Stimulated activated memory B cell treated with anti-CD40 and anti-IgM and Interleukin-4, amounts not matched to agents 10 μg/mL and 1 μg/mL and 100 μg/mL, for 72 hours (primary cell): ENCODE results near the gene TMEM179B.
"Not testable (repeated sequence)": the region's sequence is repeated elsewhere in the genome, so short reads cannot be mapped to it uniquely, and the experiment has no call there.

Source experiments
- ATAC-seq: fragments of 150-1000 bp; cut with Tn5 transposase; 2 replicates; pipeline ENCODE4 v1.10.0; 2021
- H3K27ac Mint-ChIP-seq: one replicate; pipeline ENCODE4 v1.8.0; 2022; ENCODE audit warnings: mild to moderate bottlenecking, mixed read lengths
- H3K27me3 Mint-ChIP-seq: one replicate; pipeline ENCODE4 v1.8.0; 2022; ENCODE audit warnings: mixed read lengths
- H3K36me3 Mint-ChIP-seq: one replicate; pipeline ENCODE4 v1.8.0; 2022; ENCODE audit warnings: mixed read lengths
- H3K4me1 Mint-ChIP-seq: one replicate; pipeline ENCODE4 v1.8.0; 2022; ENCODE audit warnings: mixed read lengths
- H3K4me3 Mint-ChIP-seq: one replicate; pipeline ENCODE4 v1.8.0; 2022; ENCODE audit warnings: mild to moderate bottlenecking, moderate library complexity, mixed read lengths
- H3K9me3 Mint-ChIP-seq: one replicate; pipeline ENCODE4 v1.8.0; 2022; ENCODE audit warnings: mixed read lengths

Gene TMEM179B

DNA sequence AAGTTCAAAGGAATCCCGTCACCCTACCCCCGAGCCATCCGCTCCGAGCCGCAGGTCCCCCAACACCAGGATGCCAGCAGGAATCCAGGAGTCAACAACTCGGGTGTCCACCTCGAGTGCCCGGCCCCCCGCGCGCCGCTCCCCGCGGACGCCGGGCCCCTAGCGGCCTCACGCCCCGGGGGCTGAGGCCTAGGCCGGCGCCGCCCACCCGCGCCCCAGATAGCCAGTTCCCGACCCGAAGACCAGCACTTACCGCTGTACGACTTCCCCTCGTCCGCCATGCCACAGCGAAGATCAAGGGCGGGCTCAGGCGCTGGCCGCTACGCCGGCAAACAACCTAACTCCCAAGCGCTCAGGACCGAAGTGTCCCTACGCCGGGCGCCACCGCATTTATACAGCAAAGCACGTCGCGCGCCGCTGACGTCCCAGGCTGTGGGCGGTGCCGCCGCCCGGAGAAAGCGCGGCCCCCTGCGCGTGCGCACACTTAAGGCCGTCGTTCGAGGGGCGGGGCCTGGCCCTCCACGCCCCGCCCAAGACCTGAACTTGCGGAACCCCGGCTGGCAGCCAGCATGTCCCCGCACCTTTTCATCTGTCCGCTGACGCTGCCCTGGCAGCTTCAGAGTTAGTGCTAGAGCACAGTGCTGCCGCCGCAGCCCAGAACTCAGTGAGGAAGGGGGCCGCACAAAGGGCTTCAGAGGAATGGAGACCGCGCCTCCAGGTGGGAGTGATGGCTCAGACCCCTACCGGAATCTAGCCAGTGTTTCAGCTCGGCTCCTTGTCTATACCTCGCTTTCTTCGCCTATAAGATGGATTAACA, 18.1 kb downstream of the TMEM179B start, which contains the start of gene NXF1:
Gene NXF1 (minus strand): TSS at position 365 of the 817 bp plus-strand sequence. CDS start 84 bp downstream, at position 281.
- Mint-ChIP-seq H3K27ac (peak within 1 kb of the TSS; percentile 92), H3K36me3 (peaks cover 24% of the 10 kb centered on the region), H3K9me3 (no peaks in the 10 kb centered on the region), H3K4me1 (peaks cover 38% of the 10 kb centered on the region), H3K4me3 (peak within 1 kb of the TSS; percentile 89), H3K27me3 (no peaks in the 10 kb centered on the region)
- ATAC-seq, result peak; percentile 96

DNA sequence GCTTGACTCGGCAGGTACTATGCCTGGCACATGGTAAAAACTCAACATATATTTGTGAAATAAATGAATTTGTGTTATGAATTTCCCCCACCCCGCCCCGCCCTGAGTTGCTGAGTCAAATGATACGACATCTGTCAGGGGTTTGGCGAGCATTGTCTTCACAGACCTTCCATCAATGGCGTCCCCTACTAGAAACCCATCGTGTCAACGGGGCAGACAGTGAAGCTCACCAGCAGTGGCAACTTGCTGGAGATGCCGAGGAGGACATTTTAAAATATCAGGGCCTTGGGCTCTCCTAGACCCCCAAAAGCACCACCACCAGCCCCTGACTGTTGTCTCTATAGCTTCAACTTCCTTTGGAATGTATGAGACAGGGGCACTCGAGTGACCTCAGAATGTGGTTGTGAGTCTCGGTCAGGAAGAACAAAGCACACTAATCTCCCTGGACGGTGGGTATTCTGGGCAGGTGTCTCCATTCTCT, 18.8 kb downstream of the TMEM179B start:
- peak; percentile 40 for ATAC-seq
- Mint-ChIP-seq H3K27me3 (no peaks in the 10 kb centered on the region), H3K9me3 (no peaks in the 10 kb centered on the region), H3K4me3 (peak overlapping the region; percentile 89), H3K27ac (peak overlapping the region; percentile 92), H3K36me3 (peaks cover 21% of the 10 kb centered on the region), H3K4me1 (peaks cover 38% of the 10 kb centered on the region)

DNA sequence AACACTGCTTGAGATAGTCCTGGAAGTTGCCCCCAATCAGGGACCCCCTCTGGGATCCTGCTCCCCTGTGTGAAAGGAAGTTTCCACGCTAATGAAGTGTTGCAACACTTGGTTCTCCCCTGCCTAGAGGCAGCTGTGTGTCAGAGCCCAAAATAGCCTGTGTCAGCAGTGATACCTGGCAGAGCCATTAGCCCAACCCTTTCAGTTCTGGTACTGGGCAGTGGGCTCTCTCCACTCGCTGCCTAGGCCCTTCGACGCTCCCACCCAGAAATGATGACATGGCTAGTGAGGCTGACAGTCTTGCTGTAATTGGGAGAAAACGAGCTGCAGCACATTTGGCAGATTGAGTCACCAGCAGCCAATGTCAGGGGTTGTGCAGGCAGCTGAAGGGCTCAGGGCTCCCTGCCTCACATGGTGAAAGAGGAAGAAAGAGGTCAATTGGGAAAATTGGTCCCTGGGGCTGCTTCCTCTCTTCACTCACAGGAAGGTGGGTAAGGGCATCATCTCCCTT, 19.5 kb downstream of the TMEM179B start:
- ATAC-seq, result no peak
- Mint-ChIP-seq H3K4me1 (peaks cover 36% of the 10 kb centered on the region), H3K9me3 (no peaks in the 10 kb centered on the region), H3K27ac (peak overlapping the region; percentile 92), H3K27me3 (no peaks in the 10 kb centered on the region), H3K4me3 (peak overlapping the region; percentile 89), H3K36me3 (peaks cover 14% of the 10 kb centered on the region)

DNA sequence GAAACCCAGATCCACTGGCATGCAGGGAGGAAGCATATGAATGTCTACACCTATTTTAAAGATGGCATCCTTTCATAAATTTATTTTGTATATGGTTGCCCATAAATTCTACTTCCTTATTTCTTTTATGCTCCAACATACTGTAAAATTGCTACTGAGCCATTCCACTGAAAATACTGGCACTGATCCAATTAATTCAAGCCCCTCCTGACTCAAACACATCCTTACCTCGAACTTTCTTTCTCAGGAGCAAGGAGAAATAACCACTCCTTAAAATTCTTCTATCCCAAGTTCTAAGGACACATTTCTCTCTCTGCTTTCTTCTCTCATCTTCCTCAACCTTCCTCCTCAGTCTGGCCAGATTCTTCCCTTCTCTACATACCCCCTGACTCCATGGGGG, 23.5 kb downstream of the TMEM179B start:
- Mint-ChIP-seq H3K4me3 (no peak overlapping the region), H3K27me3 (no peaks in the 10 kb centered on the region), H3K9me3 (no peaks in the 10 kb centered on the region), H3K4me1 (peaks cover 16% of the 10 kb centered on the region), H3K36me3 (no peaks in the 10 kb centered on the region), H3K27ac (no peak overlapping the region)
- ATAC-seq, result no peak

DNA sequence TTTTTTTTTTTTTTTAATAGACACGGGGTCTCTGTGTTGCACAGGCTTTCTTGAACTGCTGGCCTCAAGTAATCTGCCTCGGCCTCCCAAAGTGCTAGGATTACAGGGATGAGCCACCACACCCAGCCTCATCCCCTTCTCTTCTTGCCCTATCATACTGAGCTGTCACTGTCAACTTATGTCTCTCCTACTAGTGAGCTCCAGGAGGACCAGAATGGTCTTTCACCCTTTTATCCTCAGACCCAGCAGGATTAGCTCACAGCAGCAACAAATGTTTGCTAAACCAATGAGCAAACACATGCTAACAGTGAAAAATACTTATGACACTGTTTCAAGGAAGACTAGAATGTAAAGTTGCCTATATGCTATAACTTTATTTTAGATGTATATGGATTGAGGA, 24.5 kb downstream of the TMEM179B start:
- H3K27ac Mint-ChIP-seq, result peak overlapping the region; percentile 0
- H3K4me3 Mint-ChIP-seq, result no peak overlapping the region
- no peaks in the 10 kb centered on the region for H3K9me3 Mint-ChIP-seq
- no peak for ATAC-seq
- H3K4me1 Mint-ChIP-seq, result peaks cover 8% of the 10 kb centered on the region
- no peaks in the 10 kb centered on the region for H3K36me3 Mint-ChIP-seq
- H3K27me3 Mint-ChIP-seq, result no peaks in the 10 kb centered on the region

DNA sequence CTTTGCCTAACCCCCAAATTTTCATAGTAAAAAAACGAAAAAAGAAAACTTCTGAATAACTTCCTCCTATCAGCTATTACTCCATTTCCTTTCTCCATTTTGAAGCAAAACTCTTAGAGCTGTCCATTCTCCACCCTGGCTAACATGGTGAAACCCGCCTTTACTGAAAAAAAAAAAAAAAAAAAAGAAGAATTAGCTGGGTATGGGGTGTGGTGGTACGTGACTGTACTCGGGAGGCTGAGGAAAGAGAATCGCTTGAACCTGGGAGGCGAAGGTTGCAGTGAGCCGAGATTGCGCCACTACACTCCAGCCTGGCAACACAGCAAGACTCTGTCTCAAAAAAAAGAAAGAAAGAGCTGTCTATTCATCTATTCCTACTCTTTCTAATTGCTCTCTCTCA, 29.4 kb downstream of the TMEM179B start:
- H3K9me3 Mint-ChIP-seq, result no peaks in the 10 kb centered on the region
- no peaks in the 10 kb centered on the region for H3K4me1 Mint-ChIP-seq
- no peak overlapping the region for H3K27ac Mint-ChIP-seq
- no peaks in the 10 kb centered on the region for H3K27me3 Mint-ChIP-seq
- peaks cover 15% of the 10 kb centered on the region for H3K36me3 Mint-ChIP-seq
- no peak overlapping the region for H3K4me3 Mint-ChIP-seq
- no peak for ATAC-seq

DNA sequence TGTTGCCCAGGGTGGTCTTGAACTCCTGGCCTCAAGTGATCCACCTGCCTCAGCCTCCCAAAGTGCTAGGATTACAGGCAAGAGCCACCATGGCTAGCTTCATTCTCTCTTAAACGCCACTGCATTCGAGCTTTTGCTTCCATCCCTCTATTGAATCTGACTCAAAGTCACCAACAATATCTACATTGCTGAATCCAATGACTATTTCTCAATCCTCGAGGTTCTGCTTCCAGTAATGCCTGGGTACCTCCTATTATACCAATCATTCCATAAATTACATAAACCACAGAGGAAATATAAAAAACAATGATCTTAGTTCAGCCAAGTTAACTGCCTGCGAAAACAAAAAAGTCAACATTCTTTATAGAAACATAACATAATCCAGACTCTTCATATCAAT, 29.9 kb downstream of the TMEM179B start:
- ATAC-seq, result no peak
- no peaks in the 10 kb centered on the region for H3K4me1 Mint-ChIP-seq
- H3K9me3 Mint-ChIP-seq, result no peaks in the 10 kb centered on the region
- H3K27me3 Mint-ChIP-seq, result no peaks in the 10 kb centered on the region
- no peak overlapping the region for H3K27ac Mint-ChIP-seq
- H3K4me3 Mint-ChIP-seq, result no peak overlapping the region
- peaks cover 16% of the 10 kb centered on the region for H3K36me3 Mint-ChIP-seq

DNA sequence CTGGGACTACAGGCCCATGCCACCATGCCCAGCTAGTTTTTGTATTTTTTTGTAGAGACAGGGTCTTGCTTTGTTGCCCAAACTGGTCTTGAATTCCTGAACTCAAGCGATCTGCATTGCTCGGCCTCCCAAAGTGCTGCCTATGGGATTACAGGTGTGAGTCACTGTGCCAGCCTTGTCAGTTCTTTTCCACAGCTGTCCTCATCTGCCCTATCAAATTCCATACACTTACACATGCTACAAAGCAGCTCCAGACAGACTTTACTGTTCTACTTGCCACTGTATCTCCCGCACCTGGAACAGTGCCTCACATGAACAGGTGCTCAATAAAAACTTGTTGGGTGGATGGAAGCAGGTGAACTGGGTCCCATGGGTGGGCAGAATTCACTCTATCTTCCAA, 36.5 kb downstream of the TMEM179B start:
- no peak for ATAC-seq
- Mint-ChIP-seq H3K4me3 (no peak overlapping the region), H3K36me3 (peaks cover 43% of the 10 kb centered on the region), H3K4me1 (no peaks in the 10 kb centered on the region), H3K27me3 (no peaks in the 10 kb centered on the region), H3K27ac (no peak overlapping the region), H3K9me3 (no peaks in the 10 kb centered on the region)

DNA sequence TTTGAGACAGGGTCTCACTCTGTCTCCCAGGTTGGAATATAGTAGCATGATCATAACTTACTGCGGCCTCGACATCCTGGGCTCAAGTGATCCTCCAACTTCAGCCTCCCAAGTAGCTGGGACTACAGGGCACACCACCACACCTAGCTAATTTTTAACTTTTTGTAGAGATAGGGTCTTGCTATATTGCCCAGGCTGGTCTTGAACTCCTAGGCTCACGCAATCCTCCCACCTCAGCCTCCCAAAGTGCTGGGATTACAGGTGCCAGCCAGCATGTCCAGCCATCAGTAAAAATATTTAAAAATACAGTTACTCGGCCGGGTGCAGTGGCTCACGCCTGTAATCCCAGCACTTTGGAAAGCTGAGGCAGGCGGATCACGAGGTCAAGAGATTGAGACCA, 40.9 kb downstream of the TMEM179B start:
- Mint-ChIP-seq H3K36me3 (peaks cover 30% of the 10 kb centered on the region), H3K4me1 (peaks cover 33% of the 10 kb centered on the region)
- not testable (repeated sequence) for H3K9me3 Mint-ChIP-seq, ATAC-seq, H3K27ac Mint-ChIP-seq, H3K4me3 Mint-ChIP-seq, H3K27me3 Mint-ChIP-seq

DNA sequence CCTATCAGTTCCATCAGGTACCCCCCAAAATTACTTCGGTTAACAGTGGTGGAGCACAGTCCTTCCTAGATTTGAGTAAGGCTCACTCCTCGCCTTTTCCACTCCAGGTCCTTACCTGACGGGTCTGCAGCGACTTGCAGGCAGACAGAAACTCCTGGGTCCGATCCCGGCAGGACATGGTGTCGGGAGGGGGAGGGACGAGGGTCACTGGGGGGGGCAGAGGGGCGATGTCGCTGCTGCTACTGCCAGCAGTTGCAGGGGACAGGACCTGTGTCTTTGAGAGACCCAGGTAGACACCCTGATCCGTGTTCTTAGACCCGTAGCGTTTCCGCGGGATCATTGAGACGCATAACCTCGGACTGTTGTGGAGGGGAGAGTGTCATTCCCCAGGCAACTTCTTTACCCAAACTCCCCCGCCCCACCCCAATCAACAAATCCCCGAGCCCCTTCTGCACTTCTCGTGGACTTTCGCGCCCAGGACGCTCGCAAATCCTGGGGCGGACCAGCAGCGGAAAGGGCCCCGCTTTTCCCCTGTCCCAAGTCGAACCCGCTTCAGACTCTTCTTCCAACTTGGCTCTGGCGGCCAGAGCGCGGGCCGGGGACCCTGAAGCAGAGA, 43.8 kb downstream of the TMEM179B start:
- peaks cover 26% of the 10 kb centered on the region for H3K36me3 Mint-ChIP-seq
- no peaks in the 10 kb centered on the region for H3K27me3 Mint-ChIP-seq
- H3K9me3 Mint-ChIP-seq, result no peaks in the 10 kb centered on the region
- H3K4me3 Mint-ChIP-seq, result peak overlapping the region; percentile 87
- no peak for ATAC-seq
- H3K27ac Mint-ChIP-seq, result peak overlapping the region; percentile 95
- peaks cover 46% of the 10 kb centered on the region for H3K4me1 Mint-ChIP-seq

DNA sequence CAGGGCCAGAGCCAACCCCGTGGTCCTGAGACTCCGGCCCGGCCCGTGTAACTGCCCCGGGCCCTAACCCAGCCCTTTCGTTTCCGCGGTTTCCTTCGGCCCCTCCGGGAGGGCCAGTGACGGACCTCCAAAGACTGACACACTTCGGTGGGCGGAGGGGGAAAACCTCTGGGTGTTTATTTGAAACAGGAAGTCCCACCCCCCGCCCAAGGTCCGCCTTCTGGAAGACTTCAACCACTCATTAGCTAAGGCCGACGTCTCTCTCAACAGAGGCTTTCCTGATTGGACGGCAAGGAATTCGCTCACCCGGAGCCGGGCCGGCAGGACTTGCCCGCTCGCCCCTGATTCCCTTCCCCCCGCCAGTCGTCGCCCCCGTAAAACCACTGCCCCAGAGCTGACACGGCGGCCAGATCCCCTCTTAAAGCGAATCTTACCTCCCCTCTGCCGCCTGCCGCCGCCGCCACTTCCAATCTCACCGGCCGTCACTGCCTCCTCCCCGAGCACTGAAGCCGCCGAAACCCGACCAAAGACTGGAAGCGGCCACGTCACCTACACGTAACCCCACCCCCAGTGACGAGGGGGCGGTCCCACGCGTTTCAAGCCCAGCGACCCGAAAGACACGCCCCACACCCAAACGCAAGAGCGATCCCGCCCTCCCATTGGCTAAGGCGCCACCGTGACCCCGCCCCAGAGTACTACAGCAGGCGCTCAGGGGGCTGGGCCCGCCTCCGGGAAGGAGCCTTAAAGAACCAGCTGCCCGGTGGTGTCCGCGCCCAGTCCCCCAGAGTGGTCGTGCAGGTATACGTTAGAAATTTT, 44.5 kb downstream of the TMEM179B start, which contains the start of gene STX5:
Gene STX5 (minus strand): TSS at position 532 of the 816 bp plus-strand sequence. CDS start 808 bp downstream, outside the sequence.
- Mint-ChIP-seq H3K27ac (peak within 1 kb of the TSS; percentile 95), H3K4me1 (peaks cover 46% of the 10 kb centered on the region), H3K36me3 (peaks cover 29% of the 10 kb centered on the region), H3K4me3 (peak within 1 kb of the TSS; percentile 87), H3K9me3 (no peaks in the 10 kb centered on the region), H3K27me3 (no peaks in the 10 kb centered on the region)
- peak; percentile 96 for ATAC-seq

DNA sequence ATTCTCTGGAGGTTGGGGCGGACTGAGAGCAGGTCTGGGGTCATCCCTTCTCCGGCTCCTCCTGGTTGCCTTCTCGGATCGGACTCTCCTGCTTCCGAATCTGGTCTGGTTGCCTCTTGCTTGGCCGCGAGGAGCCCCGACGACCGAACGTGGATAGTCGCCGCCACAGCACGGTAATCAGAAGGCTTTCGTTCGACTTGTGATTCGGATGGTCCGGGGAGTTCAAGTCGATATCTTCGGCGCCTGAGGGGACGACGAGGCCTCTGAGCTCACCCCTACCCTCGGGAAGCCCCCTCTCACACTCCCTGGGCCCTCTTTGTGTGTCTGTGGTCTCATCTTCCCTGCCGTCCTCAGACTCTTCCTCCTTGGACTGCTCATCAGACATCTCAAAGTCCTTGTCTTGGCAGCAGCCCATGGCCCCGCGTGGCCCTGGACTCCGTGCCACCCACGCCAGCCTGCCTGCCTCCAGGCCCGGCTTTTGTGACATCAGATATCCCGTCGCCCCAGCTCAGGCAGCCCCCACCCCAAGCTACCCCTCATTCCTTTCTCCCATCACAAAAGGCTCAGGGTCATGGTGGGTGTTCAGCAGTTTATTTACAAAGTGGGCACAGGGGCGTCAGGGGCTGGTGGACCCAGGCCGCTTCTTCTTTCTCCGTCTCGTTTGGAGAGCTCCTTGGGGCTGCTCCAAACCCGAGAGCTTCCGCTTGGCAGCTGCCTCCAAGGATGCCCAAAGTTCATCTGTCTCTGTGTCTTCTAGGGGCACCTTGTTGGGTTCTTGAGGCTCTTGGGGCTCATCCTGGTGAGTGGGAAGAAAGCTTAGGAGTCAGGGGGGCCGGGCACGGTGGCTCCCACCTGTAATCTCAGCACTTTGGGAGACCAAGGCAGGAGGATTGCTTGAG, 45.4 kb downstream of the TMEM179B start, which contains the start of gene TEX54:
Gene TEX54 (minus strand): TSS at position 506 of the 899 bp plus-strand sequence.
- Mint-ChIP-seq H3K9me3 (no peaks in the 10 kb centered on the region), H3K27me3 (no peaks in the 10 kb centered on the region), H3K27ac (peak within 1 kb of the TSS; percentile 95), H3K4me3 (peak within 1 kb of the TSS; percentile 87), H3K4me1 (peaks cover 50% of the 10 kb centered on the region), H3K36me3 (peaks cover 28% of the 10 kb centered on the region)
- ATAC-seq, result peak; percentile 6

DNA sequence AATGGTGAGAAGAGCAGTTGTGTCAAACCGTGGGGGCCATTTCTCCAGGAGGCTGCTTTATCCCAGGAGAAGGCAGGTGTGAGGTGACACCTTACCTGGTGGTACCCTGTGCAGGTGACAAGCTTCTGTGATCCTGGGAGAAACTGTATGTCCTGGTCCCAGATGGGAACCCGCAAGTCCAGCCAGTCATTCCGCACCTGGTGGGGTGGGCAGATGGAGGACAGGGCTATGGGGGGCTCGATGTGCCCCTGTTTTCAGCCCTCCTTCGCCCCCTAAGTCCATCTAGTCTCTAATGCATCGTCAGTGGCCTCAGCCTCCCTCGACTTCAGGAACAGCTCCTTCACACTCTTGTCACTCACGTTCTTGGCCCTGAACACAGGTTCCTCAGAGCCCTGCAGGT, 48.1 kb downstream of the TMEM179B start:
- H3K4me1 Mint-ChIP-seq, result peaks cover 48% of the 10 kb centered on the region
- no peaks in the 10 kb centered on the region for H3K9me3 Mint-ChIP-seq
- peaks cover 30% of the 10 kb centered on the region for H3K36me3 Mint-ChIP-seq
- no peaks in the 10 kb centered on the region for H3K27me3 Mint-ChIP-seq
- H3K4me3 Mint-ChIP-seq, result no peak overlapping the region
- peak overlapping the region; percentile 18 for H3K27ac Mint-ChIP-seq
- ATAC-seq, result no peak
